Prostate gland (tissue), 2 donors: ENCODE measurements around the gene GNG2. TPM values are rescaled to one million over a fixed set of nuclear protein-coding genes. Genes with fewer than 3 reads are reported as not detected.

Experiments
- DNase-seq: peaks from one replicate; pipeline ENCODE4 v3.0.0-alpha.2; 2019; ENCODE audit warnings: low spot score
- H3K27ac ChIP-seq, 2 donors: fragments of 200-600 bp; sonication (generic); 2 replicates each; pipeline ENCODE4 v1.5.1; 2017 to 2019
- H3K27me3 ChIP-seq: fragments of 200-600 bp; sonication (generic); replicated peaks from 2 replicates; pipeline ENCODE4 v1.5.1; 2019; ENCODE audit not compliant: insufficient read depth
- H3K36me3 ChIP-seq, 2 donors: fragments of 200-600 bp; sonication (generic); 1 replicate in 1 of 2; 2 replicates in 1 of 2; pipeline versions ENCODE4 v1.5.1 to v1.8.1; 2017 to 2019
- H3K4me1 ChIP-seq: fragments of 200-600 bp; sonication (generic); replicated peaks from 2 replicates; pipeline ENCODE4 v1.5.1; 2019
- H3K4me3 ChIP-seq, 2 donors: fragments of 200-600 bp; sonication (generic); 2 replicates each; pipeline ENCODE4 v1.5.1; 2017 to 2019
- H3K9me3 ChIP-seq: fragments of 200-600 bp; sonication (generic); 2 replicates; pipeline ENCODE4 v1.5.1; 2017
- CTCF ChIP-seq, 4 experiments: fragments of 200-600 bp in 2 of 4; fragments of 450-650 bp in 2 of 4; sonication (generic) in 2 of 4; IDR thresholded peaks; 1 replicate in 3 of 4; 2 replicates in 1 of 4; pipeline ENCODE4 v1.5.1; 2016 to 2019; ENCODE audit warnings: antibody characterized with exemption in 4 of 4, mild to moderate bottlenecking in 2 of 4, moderate library complexity in 2 of 4
- POLR2A ChIP-seq: fragments of 450-650 bp; IDR thresholded peaks from one replicate; pipeline ENCODE4 v1.6.1; 2016; ENCODE audit warnings: antibody characterized with exemption, mild to moderate bottlenecking
- POLR2AphosphoS5 ChIP-seq: sonication (generic); formaldehyde crosslinking; IDR thresholded peaks from one replicate; pipeline ENCODE4 v1.6.1; 2017; ENCODE audit warnings: antibody characterized with exemption
- WGBS: methylation state at CpG from one replicate; pipeline ENCODE4 v1.1.5; 2018; 5-methylcytosine and 5-hydroxymethylcytosine counted together
- intact Hi-C: fragments of 100-400 bp; cut with DNase I; formaldehyde crosslinking; loops from one replicate; pipeline ENCODE4 v1.14.2; 2022
- total RNA-seq, 2 donors: library from RNA; depleted of rRNA; stranded (reverse); fragments of >200 nt; gene quantifications; one replicate each; pipeline ENCODE4 v1.1.0, GENCODE V29; 2016

The GNG2 gene
- total RNA-seq, 2 donors from 2014 or later: 2.7 to 120 TPM

DNA sequence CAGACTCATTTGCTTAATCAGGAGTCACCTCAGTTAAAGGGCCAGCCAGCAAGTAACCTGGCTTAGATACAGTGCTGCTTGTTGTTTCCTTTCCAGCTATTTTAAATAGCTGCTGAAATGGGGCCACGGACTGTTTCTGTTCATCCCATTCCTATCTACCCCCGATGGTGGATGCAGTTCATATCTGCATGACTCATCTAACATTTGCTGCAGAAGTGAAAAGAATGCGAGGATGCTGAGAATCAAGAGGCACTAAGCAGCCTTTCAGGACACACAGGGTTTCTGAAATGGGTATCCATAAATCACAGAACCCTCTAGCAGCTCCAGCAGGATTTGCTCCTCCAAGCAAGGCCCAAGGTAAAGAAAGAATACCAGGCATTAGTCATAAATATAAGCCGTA, 68.8 kb downstream of the GNG2 start:
- no peaks in the 10 kb centered on the region for H3K27me3 ChIP-seq
- H3K4me3 ChIP-seq: no peak overlapping the region
- H3K27ac ChIP-seq: no peak overlapping the region
- no peak for DNase-seq
- TF ChIP-seq POLR2A: no peak
- 22% methylated on average over 4 of the region's 4 CpGs for WGBS
- H3K9me3 ChIP-seq: no peaks in the 10 kb centered on the region
- H3K36me3 ChIP-seq: no peaks in the 10 kb centered on the region
- intact Hi-C loops: no loop called here
- no peaks in the 10 kb centered on the region for H3K4me1 ChIP-seq

DNA sequence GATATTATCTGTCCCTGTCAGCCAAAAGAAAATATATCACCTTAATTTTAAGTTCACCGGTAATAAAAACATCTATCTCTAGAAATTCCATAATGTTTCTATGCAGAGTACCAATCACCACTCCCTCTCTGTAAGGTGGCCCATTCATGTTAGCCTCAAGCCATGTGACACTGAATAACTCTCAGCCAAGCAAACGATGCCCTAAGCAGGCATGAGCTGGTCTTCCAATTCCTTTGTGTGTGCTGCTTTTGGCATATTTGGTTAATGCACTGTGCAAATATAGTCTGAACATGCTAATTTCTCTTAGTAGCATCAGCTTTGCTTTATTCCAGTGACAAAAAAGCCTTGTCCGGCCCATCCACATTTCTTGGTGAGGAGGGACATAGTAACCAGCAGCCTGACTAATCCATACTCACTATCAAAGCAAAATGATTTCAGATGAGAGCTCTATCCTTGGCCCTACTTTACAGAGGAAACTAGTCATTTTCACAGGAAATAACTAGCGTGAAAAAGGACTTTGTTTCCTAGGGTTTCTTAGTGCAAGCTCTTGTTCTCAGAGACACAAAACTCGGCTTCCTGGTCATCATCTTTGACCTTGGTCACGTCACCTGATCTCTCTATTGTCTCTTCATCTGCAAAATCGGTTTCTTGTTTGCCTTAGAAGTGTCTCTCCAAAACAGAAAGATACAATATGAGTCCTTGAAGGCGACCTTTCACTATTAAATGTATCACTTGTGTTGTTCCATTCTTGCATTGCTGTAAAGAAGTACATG, 69.7 kb downstream of the GNG2 start:
- Histone ChIP-seq H3K27ac (no peak overlapping the region), H3K9me3 (no peaks in the 10 kb centered on the region), H3K27me3 (no peaks in the 10 kb centered on the region), H3K4me3 (no peak overlapping the region), H3K4me1 (no peaks in the 10 kb centered on the region), H3K36me3 (no peaks in the 10 kb centered on the region)
- TF ChIP-seq POLR2AphosphoS5: no peak
- TF ChIP-seq CTCF (IDR thresholded peaks at IDR 0.05): no peak
- no peak for TF ChIP-seq POLR2A
- intact Hi-C loops: no loop called here
- no peak for DNase-seq
- WGBS: 58% methylated on average over 8 of the region's 8 CpGs

GRCh38 chr14:51931308-51931707, 70.9 kb downstream of the GNG2 start:
- H3K9me3 ChIP-seq: no peaks in the 10 kb centered on the region
- intact Hi-C loops: no loop called here
- H3K27ac ChIP-seq: no peak overlapping the region
- no peak for DNase-seq
- 78% methylated on average over 2 of the region's 2 CpGs for WGBS
- H3K4me3 ChIP-seq: no peak overlapping the region
- H3K36me3 ChIP-seq: no peaks in the 10 kb centered on the region
- H3K27me3 ChIP-seq: no peaks in the 10 kb centered on the region
- no peak for TF ChIP-seq CTCF (IDR thresholded peaks at IDR 0.05)
- no peak for TF ChIP-seq POLR2AphosphoS5
- TF ChIP-seq POLR2A: no peak
- H3K4me1 ChIP-seq: no peaks in the 10 kb centered on the region

- TF ChIP-seq POLR2AphosphoS5: no peak
- no peak for DNase-seq
- intact Hi-C loops: no loop called here
- H3K9me3 ChIP-seq: no peaks in the 10 kb centered on the region
- H3K27ac ChIP-seq: no peak overlapping the region
- no peaks in the 10 kb centered on the region for H3K4me1 ChIP-seq
- H3K4me3 ChIP-seq: no peak overlapping the region
- 75% methylated on average over 3 of the region's 3 CpGs for WGBS
- H3K36me3 ChIP-seq: no peaks in the 10 kb centered on the region
- H3K27me3 ChIP-seq: no peaks in the 10 kb centered on the region
Observed at GRCh38 chr14:51933191-51933590, 72.8 kb downstream of the GNG2 start.

DNA sequence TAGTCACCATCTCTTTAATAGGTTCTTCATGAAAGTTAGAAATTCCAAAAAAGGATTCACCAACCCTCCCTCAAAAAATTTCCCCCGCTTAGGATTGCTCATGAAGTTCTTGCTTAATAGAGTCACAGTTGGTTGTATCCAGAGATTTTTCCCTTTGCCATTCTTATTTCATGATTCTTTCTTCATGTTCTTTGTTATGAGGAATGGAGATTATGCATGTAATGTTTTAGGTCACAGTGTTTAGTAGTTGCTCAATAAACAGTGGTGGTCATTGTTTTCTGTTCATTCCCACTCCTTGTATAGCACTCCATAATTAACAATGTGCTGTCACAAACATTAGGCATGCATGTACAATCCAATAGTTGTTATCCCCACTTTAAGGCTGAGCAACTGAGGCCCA, 77.7 kb downstream of the GNG2 start:
- no peak for DNase-seq
- 96% methylated on average over 1 of the region's 1 CpG for WGBS
- no peak for TF ChIP-seq POLR2A
- TF ChIP-seq POLR2AphosphoS5: no peak

GRCh38 chr14:51938821-51939220, 78.4 kb downstream of the GNG2 start:
- Histone ChIP-seq H3K4me3 (no peak overlapping the region), H3K36me3 (no peaks in the 10 kb centered on the region), H3K27me3 (no peaks in the 10 kb centered on the region), H3K9me3 (no peaks in the 10 kb centered on the region), H3K27ac (no peak overlapping the region), H3K4me1 (no peaks in the 10 kb centered on the region)
- no peak for DNase-seq
- TF ChIP-seq POLR2A (no peak), POLR2AphosphoS5 (no peak), CTCF (IDR thresholded peaks at IDR 0.05) (no peak)
- intact Hi-C loops: no loop called here
- WGBS: 79% methylated on average over 3 of the region's 3 CpGs

More for the DNA sequence above, 77.7 kb downstream of the GNG2 start:
- Histone ChIP-seq H3K36me3 (no peaks in the 10 kb centered on the region), H3K27ac (no peak overlapping the region), H3K4me1 (no peaks in the 10 kb centered on the region), H3K4me3 (no peak overlapping the region), H3K9me3 (no peaks in the 10 kb centered on the region), H3K27me3 (no peaks in the 10 kb centered on the region)
- intact Hi-C loops: no loop called here
